GM21619 (cell line): Measurements from ENCODE around the gene BRINP2.

Experiments used
- ATAC-seq: cut with Tn5 transposase; IDR thresholded peaks from one replicate; pipeline ENCODE4 v1.9.1; 2021; ENCODE audit not compliant: unreplicated experiment

BRINP2 gene

DNA sequence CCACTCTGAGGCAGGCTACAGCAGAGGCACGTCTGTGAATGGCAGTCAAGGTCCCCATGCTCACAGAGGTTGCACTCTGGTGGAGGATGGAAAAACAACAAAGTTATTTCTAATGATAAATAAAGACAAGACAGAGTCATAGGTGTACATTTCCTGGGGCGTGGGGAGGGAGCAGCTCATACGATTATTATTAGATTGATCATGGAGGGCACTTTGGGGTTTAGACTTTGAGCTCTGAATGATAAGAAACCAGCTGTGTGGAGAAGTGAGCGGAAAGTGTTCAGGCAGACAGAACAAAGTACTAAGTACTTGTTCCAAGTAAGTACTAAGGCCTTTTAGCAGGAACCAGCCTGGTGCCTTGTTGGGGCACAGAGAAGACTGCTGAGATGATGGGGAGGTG lies 86.8 kb downstream of the BRINP2 start:
- ATAC-seq: no peak

DNA sequence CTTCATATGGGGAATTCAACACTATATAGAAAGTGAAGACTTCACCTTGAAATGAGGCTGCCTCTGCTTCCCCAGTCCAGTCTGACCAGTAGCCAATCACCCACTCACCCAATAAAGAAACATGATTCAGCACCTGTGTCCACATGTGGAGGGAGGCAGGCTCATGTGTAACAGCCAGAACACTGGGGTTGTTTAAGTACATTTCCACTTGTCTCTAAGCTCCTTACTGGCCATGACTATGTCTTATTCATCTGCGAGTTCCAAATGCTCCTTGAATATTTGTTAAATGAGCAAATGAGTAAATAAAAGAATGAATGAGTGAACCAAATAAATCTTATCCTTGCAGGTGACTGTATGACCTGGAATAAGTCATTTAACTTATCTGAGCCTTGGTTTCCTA lies 100.1 kb downstream of the BRINP2 start:
- ATAC-seq: no peak

DNA sequence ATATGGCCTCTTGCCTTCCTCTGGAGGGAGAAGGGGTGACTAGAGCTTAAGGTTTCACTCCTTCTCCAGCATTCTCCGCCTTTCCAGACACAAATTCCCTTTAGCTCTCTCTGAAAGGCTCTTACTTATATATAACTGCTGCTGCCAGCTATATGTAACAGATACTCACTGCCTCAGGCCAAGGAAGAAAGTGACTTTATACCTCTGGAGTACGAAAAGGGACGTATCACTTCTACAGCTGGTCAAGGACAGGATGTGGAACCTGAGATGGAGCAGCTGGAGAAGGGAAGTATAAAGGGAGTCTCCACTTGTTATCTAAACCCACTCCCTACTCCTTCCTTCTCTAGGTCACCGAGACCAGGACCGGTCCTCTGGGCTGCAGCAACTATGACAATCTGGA lies 102.4 kb downstream of the BRINP2 start:
- ATAC-seq: no peak

GRCh38 chr1:177274687-177275211 lies 104.0 kb downstream of the BRINP2 start:
- ATAC-seq: no peak

- no peak for ATAC-seq
Observed at GRCh38 chr1:177275736-177276135, 105.0 kb downstream of the BRINP2 start.

GRCh38 chr1:177278626-177279390 lies 108.0 kb downstream of the BRINP2 start:
- no peak for ATAC-seq

- ATAC-seq: no peak
Observed at GRCh38 chr1:177281901-177282300, 111.1 kb downstream of the BRINP2 start.

DNA sequence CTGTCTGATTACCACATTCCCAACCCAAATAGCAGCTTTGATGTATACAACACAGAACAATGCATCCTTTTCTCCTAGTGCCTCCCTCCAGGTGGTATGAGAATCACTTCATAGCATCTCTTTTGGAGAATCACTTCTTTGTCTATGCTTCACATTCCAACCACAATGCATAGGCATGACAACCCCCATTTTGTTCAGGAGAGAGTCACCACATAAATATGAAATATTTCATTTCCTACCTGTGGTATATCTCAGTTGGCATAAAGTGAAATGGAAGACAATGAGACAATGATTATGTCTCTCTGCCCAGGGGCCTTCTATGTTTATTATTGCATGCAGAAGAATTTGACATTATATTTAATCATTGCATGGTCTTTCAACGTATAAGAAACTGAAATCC lies 112.2 kb downstream of the BRINP2 start:
- no peak for ATAC-seq

DNA sequence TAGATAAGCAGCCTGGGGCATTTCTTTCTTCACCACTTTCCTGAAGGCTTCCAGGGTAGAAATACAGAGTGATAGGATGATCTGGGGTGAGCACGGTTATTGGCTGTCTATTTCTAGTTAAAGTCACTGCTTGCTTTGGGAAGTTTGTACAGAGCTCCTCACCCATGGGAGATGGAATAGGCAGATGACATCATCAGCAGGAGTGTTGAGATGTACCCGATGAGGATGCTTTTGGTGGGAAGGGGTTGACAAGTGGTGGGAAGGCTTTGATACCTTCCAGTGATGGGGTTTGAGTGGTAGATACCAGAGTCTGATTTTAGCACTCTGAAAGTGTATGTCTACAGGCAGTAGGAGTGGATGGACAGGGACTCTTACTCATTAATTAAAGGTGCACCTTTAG lies 112.6 kb downstream of the BRINP2 start:
- ATAC-seq: no peak

DNA sequence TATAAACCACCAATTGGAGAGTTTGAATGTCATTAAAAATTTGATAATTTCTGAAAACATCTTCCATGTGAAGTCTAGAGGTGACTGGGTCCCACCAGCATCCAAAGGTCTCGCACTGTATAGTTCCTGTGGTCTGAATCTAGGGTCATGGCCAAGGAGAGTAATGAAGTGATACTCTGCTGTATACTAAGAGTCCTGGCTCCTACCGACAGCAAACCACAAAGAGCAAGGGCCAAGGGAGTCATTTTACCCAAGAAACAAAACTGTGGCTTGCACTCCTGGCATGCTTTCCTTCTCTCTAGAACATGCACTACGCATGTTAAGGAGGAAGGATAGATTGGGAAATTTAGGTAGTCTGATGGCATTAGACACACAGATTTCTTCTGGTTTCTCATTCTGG lies 115.6 kb downstream of the BRINP2 start:
- ATAC-seq: no peak

GRCh38 chr1:177287270-177287669 lies 116.5 kb downstream of the BRINP2 start:
- no peak for ATAC-seq

DNA sequence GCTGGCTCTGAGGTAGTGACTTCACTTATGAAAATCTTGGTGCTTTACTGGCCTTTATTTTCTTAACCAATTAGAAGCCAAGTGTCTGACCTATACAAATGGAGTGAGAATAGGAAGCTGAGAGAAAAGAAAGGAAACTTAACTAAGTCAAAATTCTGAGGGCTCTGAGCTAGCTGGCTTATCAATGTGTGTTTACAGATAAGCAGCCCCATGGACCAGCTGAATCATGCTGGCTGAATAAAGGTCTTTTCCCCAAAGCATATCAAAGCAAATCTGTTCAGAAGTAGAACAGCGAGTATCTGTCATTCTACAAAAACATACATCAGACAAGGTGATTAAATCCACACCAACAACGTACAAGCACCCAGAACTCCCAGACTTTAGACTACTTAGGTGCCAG lies 117.2 kb downstream of the BRINP2 start:
- no peak for ATAC-seq

DNA sequence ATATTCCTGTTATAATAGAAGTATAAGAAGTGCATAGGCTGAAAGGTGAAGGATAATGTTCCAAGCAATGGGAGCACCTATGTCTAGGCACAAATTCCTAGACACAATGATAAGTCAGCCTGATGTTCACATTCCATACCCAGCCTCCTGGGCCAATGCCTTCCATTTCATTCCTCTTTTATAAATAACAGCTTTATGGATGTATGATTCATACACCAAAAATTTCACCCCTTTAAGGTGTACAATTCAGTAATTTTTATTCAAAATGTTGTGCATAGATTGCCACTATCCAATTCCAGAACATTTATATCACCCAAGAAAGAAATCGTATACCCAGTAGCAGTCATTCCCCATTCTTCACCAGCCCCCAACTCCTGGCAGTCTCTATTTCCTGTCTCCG lies 118.8 kb downstream of the BRINP2 start:
- ATAC-seq: no peak

DNA sequence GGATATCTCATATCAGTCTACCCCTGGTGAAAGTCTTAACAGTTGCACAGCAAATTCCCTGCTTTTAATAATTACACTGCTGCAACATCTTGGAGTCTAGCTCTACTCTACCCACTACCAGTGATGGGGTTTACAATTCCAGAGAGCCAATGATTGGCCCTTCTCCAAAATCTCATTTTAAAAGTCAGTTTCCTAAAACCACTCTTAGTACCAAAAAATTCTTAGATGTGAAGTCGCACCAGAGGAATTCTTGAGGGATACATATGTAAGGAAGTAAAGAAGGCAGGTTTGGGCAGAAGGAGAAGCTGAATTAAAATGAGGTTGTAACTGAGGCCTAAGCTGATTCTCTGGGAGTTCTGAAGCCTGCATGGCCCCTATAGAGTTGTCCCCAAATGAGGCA lies 129.7 kb downstream of the BRINP2 start:
- no peak for ATAC-seq

- no peak for ATAC-seq
Observed at GRCh38 chr1:177301425-177302124, 130.8 kb downstream of the BRINP2 start.

GRCh38 chr1:177302357-177303044 lies 131.7 kb downstream of the BRINP2 start:
- ATAC-seq: no peak

GRCh38 chr1:177305040-177306018 lies 134.6 kb downstream of the BRINP2 start:
- ATAC-seq: no peak

DNA sequence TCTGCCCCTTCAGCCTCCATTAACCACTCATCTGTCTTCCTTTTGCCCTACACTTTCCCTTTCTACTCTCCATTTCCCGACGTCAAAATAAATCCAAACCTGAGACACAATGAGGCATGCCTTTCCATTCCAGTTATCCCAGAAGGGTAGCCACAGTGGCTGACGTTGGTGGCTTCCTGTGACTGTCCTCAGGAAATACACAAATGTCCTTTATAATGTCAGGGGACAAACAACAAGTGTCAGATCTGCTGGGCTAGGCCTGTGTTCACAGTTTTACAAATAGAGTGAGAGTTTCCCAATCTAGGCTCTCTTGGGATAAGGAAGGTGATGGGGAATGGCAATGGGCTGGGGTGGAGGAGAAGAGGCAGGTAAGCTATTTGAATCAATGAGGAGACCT lies 135.3 kb downstream of the BRINP2 start:
- no peak for ATAC-seq

GRCh38 chr1:177306981-177307380 lies 136.2 kb downstream of the BRINP2 start:
- ATAC-seq: no peak

DNA sequence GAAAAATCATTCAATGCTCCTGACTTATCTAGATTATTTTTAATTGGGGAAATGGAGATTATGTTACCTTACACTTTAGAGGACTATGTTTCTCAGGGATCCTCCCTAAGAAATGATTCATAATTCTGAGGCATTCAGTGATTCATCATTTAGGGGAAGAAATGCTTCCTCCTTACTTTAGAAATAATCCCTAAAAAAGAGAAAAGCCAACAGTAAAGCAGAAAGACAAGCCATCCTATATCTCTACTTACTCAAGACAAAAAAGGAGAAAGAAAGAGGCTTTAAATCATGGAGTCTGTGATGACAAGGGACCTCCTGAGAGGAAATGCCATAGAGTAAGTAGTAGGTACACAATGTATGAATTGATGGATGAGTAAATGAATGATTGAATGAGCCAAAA lies 137.0 kb downstream of the BRINP2 start:
- no peak for ATAC-seq

GRCh38 chr1:177309880-177310279 lies 139.1 kb downstream of the BRINP2 start:
- ATAC-seq: no peak
